Erythroblast (primary cell): ENCODE measurements around the gene ATP1A1.

Experiments used
- GATA1 ChIP-seq: IDR thresholded peaks from 2 replicates; pipeline ENCODE4 v1.6.1; 2011; ENCODE audit warnings: low read depth, mild to moderate bottlenecking, control low read depth, low read length, moderate library complexity
- POLR2A ChIP-seq: IDR thresholded peaks from 2 replicates; pipeline ENCODE4 v1.6.1; 2011; ENCODE audit warnings: mild to moderate bottlenecking, low read length

- no peak for TF ChIP-seq POLR2A
- TF ChIP-seq GATA1: no peak
Observed at GRCh38 chr1:116435806-116436610, 63.0 kb downstream of the ATP1A1 start.
